Posterior vena cava (tissue), 2 donors: Measurements from ENCODE around the gene MPPE1. TPM values are rescaled to one million over a fixed set of nuclear protein-coding genes. Genes with fewer than 3 reads are reported as not detected.
"Not testable (repeated sequence)": the region's sequence is repeated elsewhere in the genome, so short reads cannot be mapped to it uniquely, and the experiment has no call there.

Experiments
- DNase-seq: peaks from one replicate; pipeline ENCODE4 v3.0.0-alpha.2; 2020; ENCODE audit warnings: low spot score
- intact Hi-C, 2 donors: fragments of 100-400 bp; cut with DNase I; formaldehyde crosslinking; loops; one replicate each; pipeline versions ENCODE4 v1.14.1 to v1.14.2; 2022 to 2023
- long read RNA-seq, 2 donors: library from polyadenylated mRNA; unstranded; transcript quantifications; one replicate each; pipeline ENCODE4 v2.0.0, GENCODE V29; 2020 to 2021
- total RNA-seq, 2 donors: library from RNA; stranded (reverse); fragmentation: NEBNext Ultra II Directional; extraction: Animal tissue kit (Norgen Biotek cat#: 25700); gene quantifications; one replicate each; pipeline ENCODE4 v1.2.1, GENCODE V29; 2021
- donor health status: DM: yes; HTN: yes; CAD: no.
- donor health status: DM: yes; HTN: yes; CAD: no.

Gene MPPE1
- total RNA-seq: 10 to 100 TPM; 26.2 to 39.6 TPM
- long read RNA-seq, donor 1, full-length matches to known transcripts: 7 of 17 reads
- long read RNA-seq, donor 1, partial matches to known transcripts: 1 of 17 reads
- long read RNA-seq, donor 1, other reads (novel, unspliced or antisense): 9 of 17 reads
- long read RNA-seq, donor 2, full-length matches to known transcripts: 22 of 77 reads
- long read RNA-seq, donor 2, partial matches to known transcripts: 4 of 77 reads
- long read RNA-seq, donor 2, other reads (novel, unspliced or antisense): 51 of 77 reads

- intact Hi-C loops: loop anchor here in 1 of 2 donors (10.0 kb wide), 1 partner anchor 54 kb away; the partner anchor contains the start of gene CHMP1B
- DNase-seq: peak; percentile 97
These were observed at the start of gene MPPE1 for GRCh38 chr18:11908182-11909060. Gene MPPE1 (minus strand): TSS chr18:11908317. CDS start chr18:11897264, 11,053 bp downstream.

- DNase-seq: no peak
- intact Hi-C loops: no loop called here
These were observed 49.5 kb upstream of the MPPE1 start for GRCh38 chr18:11957636-11958035.

- intact Hi-C loops: no loop called here
- no peak for DNase-seq
These were observed 48.5 kb upstream of the MPPE1 start for GRCh38 chr18:11956371-11957308.

- no peak for DNase-seq
- intact Hi-C loops: loop anchor here in 1 of 2 donors (2.0 kb wide), 1 partner anchor 25 kb away; the partner anchor contains the start of gene IMPA2
These were observed 47.3 kb upstream of the MPPE1 start for GRCh38 chr18:11955239-11956029.

GRCh38 chr18:11953113-11953512, 45.0 kb upstream of the MPPE1 start:
- intact Hi-C loops: no loop called here
- no peak for DNase-seq

GRCh38 chr18:11951390-11951851, 43.3 kb upstream of the MPPE1 start:
- DNase-seq: no peak
- intact Hi-C loops: no loop called here

GRCh38 chr18:11950824-11951223, 42.7 kb upstream of the MPPE1 start:
- intact Hi-C loops: no loop called here
- no peak for DNase-seq

GRCh38 chr18:11948852-11949523, 40.9 kb upstream of the MPPE1 start:
- no peak for DNase-seq
- intact Hi-C loops: no loop called here

GRCh38 chr18:11947214-11948191, 39.4 kb upstream of the MPPE1 start:
- intact Hi-C loops: loop anchor here in 1 of 2 donors (2.0 kb wide), 1 partner anchor 33 kb away; the partner anchor contains the start of gene IMPA2
- peak; percentile 97 for DNase-seq

- DNase-seq: no peak
- intact Hi-C loops: loop anchor here in 1 of 2 donors (2.0 kb wide), 1 partner anchor 34 kb away; the partner anchor contains the start of gene IMPA2
These were observed 38.6 kb upstream of the MPPE1 start for GRCh38 chr18:11946756-11947155.

- DNase-seq: not testable (repeated sequence)
- intact Hi-C loops: loop anchor here in 1 of 2 donors (2.0 kb wide), 1 partner anchor 35 kb away; the partner anchor contains the start of gene IMPA2
These were observed 37.9 kb upstream of the MPPE1 start for GRCh38 chr18:11945834-11946659.

GRCh38 chr18:11944786-11945185, 36.7 kb upstream of the MPPE1 start:
- intact Hi-C loops: no loop called here

GRCh38 chr18:11944252-11944651, 36.1 kb upstream of the MPPE1 start:
- DNase-seq: no peak
- intact Hi-C loops: no loop called here

More at GRCh38 chr18:11944786-11945185, 36.7 kb upstream of the MPPE1 start:
- no peak for DNase-seq

- DNase-seq: no peak
- intact Hi-C loops: no loop called here
These were observed 35.4 kb upstream of the MPPE1 start for GRCh38 chr18:11943551-11943950.

- intact Hi-C loops: no loop called here
- DNase-seq: no peak
These were observed 32.8 kb upstream of the MPPE1 start for GRCh38 chr18:11940956-11941355.
